ENCODE data around the gene FGGY.

The FGGY gene

DNA sequence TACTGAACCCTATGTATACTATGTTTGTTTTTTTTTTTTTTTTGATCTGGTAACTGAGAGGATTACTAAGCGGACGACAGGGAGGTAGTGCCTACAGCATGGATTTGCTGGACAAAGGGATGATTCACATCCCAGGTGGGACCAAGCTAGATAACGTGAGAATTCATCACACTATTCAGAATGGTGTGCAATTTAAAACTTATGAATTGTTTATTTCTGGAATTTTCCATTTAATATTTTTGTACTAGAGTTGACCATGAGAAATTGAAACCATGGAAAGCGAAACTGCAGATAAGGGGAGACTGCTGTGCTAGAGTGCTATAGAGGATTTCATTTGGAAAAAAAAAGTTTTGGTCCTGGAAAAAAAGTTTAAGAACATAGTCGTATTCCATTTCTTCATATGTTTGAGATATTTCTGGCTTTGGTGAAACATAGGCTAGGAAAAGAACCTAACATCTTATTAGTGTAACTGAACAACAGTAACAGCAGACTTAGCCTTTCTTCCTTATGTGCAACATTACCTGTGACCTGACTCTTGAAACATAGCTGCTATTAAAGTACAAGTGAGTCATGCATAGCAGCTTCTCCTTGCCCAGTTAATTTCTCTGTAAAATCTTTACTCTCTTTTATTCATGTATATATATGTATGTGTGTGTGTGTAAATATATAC, 202.5 kb downstream of the FGGY start:
- ChIA-PET CTCF (interaction anchor here (1.4 kb wide), 1 partner anchor 200 kb away, joined by 3 read pairs; no protein-coding TSS in a partner anchor), POLR2A (interaction anchor here (0.7 kb wide), 1 partner anchor 93 kb away, joined by 3 read pairs; no protein-coding TSS in a partner anchor)
- WGBS (ENCODE audit: insufficient coverage) = 100% methylated on average over 2 of the region's 5 CpGs

GRCh38 chr1:59499943-59500569, 203.2 kb downstream of the FGGY start:
- Histone ChIP-seq H3K27me3 (replicated peaks in 2 of 5; ENCODE audit: control insufficient read depth in 4 of 5, insufficient read depth in 5 of 5, low read length in 4 of 5) (no peaks in the 10 kb centered on the region), H3K9me3 (ENCODE audit: control extremely low read depth in 1 of 5, control insufficient read depth in 4 of 5, insufficient read depth in 2 of 5, low read depth in 1 of 5, low read length in 4 of 5) (peaks cover 0 to 3% (median 0%) of the 10 kb centered on the region in 5 experiments), H3K27ac (ENCODE audit: insufficient read depth in 1 of 2, low read depth in 1 of 2, low read length in 2 of 2, poor library complexity in 1 of 2, severe bottlenecking in 2 of 2) (no peak overlapping the region), H3K36me3 (ENCODE audit: control insufficient read depth in 4 of 4, insufficient read depth in 4 of 4, low read length in 3 of 4) (no peaks in the 10 kb centered on the region), H3K4me1 (ENCODE audit: control extremely low read depth in 1 of 4, control insufficient read depth in 4 of 4, insufficient read depth in 4 of 4, low read length in 3 of 4) (no peaks in the 10 kb centered on the region), H3K4me3 (ENCODE audit: control insufficient read depth in 1 of 7, extremely low read depth in 1 of 7, insufficient read depth in 4 of 7, low read depth in 2 of 7, low read length in 6 of 7) (no peak overlapping the region)
- CTCF ChIA-PET = no interaction called here
- POLR2A ChIA-PET = no interaction called here
- no CpG with 5 or more reads among the region's 4 CpGs for WGBS (ENCODE audit: insufficient coverage)
- DNase-seq = no peak

More for the DNA sequence above, 202.5 kb downstream of the FGGY start:
- Histone ChIP-seq H3K27me3 (replicated peaks in 2 of 5; ENCODE audit: control insufficient read depth in 4 of 5, insufficient read depth in 5 of 5, low read length in 4 of 5) (no peaks in the 10 kb centered on the region), H3K9me3 (ENCODE audit: control extremely low read depth in 1 of 5, control insufficient read depth in 4 of 5, insufficient read depth in 2 of 5, low read depth in 1 of 5, low read length in 4 of 5) (peaks cover 0 to 3% (median 0%) of the 10 kb centered on the region in 5 experiments), H3K4me3 (ENCODE audit: control insufficient read depth in 1 of 7, extremely low read depth in 1 of 7, insufficient read depth in 4 of 7, low read depth in 2 of 7, low read length in 6 of 7) (no peak overlapping the region), H3K4me1 (ENCODE audit: control extremely low read depth in 1 of 4, control insufficient read depth in 4 of 4, insufficient read depth in 4 of 4, low read length in 3 of 4) (no peaks in the 10 kb centered on the region), H3K36me3 (ENCODE audit: control insufficient read depth in 4 of 4, insufficient read depth in 4 of 4, low read length in 3 of 4) (no peaks in the 10 kb centered on the region), H3K27ac (ENCODE audit: insufficient read depth in 1 of 2, low read depth in 1 of 2, low read length in 2 of 2, poor library complexity in 1 of 2, severe bottlenecking in 2 of 2) (no peak overlapping the region)
- DNase-seq = no peak

- peaks cover 0 to 4% (median 0%) of the 10 kb centered on the region in 5 experiments for H3K9me3 ChIP-seq (ENCODE audit: control extremely low read depth in 1 of 5, control insufficient read depth in 4 of 5, insufficient read depth in 2 of 5, low read depth in 1 of 5, low read length in 4 of 5)
- ChIA-PET CTCF (no interaction called here), POLR2A (no interaction called here)
- H3K27me3 ChIP-seq (replicated peaks in 2 of 5; ENCODE audit: control insufficient read depth in 4 of 5, insufficient read depth in 5 of 5, low read length in 4 of 5) = no peaks in the 10 kb centered on the region
- H3K4me1 ChIP-seq (ENCODE audit: control extremely low read depth in 1 of 4, control insufficient read depth in 4 of 4, insufficient read depth in 4 of 4, low read length in 3 of 4) = no peaks in the 10 kb centered on the region
- DNase-seq = peak in 1 of 3 donors; percentile 10
- no peak overlapping the region for H3K4me3 ChIP-seq (ENCODE audit: control insufficient read depth in 1 of 7, extremely low read depth in 1 of 7, insufficient read depth in 4 of 7, low read depth in 2 of 7, low read length in 6 of 7)
- 100% methylated on average over 1 of the region's 4 CpGs for WGBS (ENCODE audit: insufficient coverage)
- no peaks in the 10 kb centered on the region for H3K36me3 ChIP-seq (ENCODE audit: control insufficient read depth in 4 of 4, insufficient read depth in 4 of 4, low read length in 3 of 4)
- H3K27ac ChIP-seq (ENCODE audit: insufficient read depth in 1 of 2, low read depth in 1 of 2, low read length in 2 of 2, poor library complexity in 1 of 2, severe bottlenecking in 2 of 2) = no peak overlapping the region
Observed at GRCh38 chr1:59500950-59501742, 204.3 kb downstream of the FGGY start.

GRCh38 chr1:59502009-59502691, 205.3 kb downstream of the FGGY start:
- CTCF ChIA-PET = no interaction called here
- DNase-seq = no peak
- 100% methylated on average over 3 of the region's 4 CpGs for WGBS (ENCODE audit: insufficient coverage)
- POLR2A ChIA-PET = no interaction called here
- Histone ChIP-seq H3K4me1 (ENCODE audit: control extremely low read depth in 1 of 4, control insufficient read depth in 4 of 4, insufficient read depth in 4 of 4, low read length in 3 of 4) (no peaks in the 10 kb centered on the region), H3K27ac (ENCODE audit: insufficient read depth in 1 of 2, low read depth in 1 of 2, low read length in 2 of 2, poor library complexity in 1 of 2, severe bottlenecking in 2 of 2) (no peak overlapping the region), H3K9me3 (ENCODE audit: control extremely low read depth in 1 of 5, control insufficient read depth in 4 of 5, insufficient read depth in 2 of 5, low read depth in 1 of 5, low read length in 4 of 5) (peaks cover 0 to 6% (median 0%) of the 10 kb centered on the region in 5 experiments), H3K27me3 (replicated peaks in 2 of 5; ENCODE audit: control insufficient read depth in 4 of 5, insufficient read depth in 5 of 5, low read length in 4 of 5) (no peaks in the 10 kb centered on the region), H3K4me3 (ENCODE audit: control insufficient read depth in 1 of 7, extremely low read depth in 1 of 7, insufficient read depth in 4 of 7, low read depth in 2 of 7, low read length in 6 of 7) (no peak overlapping the region), H3K36me3 (ENCODE audit: control insufficient read depth in 4 of 4, insufficient read depth in 4 of 4, low read length in 3 of 4) (no peaks in the 10 kb centered on the region)

DNA sequence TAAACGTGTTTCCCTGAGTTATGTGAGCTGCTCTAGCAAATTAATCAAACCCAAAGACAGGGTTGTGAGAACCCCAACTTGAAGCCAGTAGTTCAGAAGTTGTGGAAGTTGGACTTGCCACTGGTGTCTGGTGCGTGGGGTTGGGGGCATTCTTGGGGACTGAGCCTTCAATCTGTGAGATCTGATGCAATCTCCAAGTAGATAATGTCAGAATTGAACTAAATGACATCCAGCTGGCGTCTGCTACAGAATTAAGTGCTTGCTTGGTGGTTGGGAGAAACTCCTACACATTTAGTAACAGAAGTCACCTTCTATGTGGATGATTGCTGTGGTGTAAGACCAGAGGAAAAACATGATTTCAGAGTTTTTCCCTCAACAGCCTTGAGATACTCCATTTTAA, 207.4 kb downstream of the FGGY start:
- Histone ChIP-seq H3K4me1 (ENCODE audit: control extremely low read depth in 1 of 4, control insufficient read depth in 4 of 4, insufficient read depth in 4 of 4, low read length in 3 of 4) (no peaks in the 10 kb centered on the region), H3K27me3 (replicated peaks in 2 of 5; ENCODE audit: control insufficient read depth in 4 of 5, insufficient read depth in 5 of 5, low read length in 4 of 5) (no peaks in the 10 kb centered on the region), H3K36me3 (ENCODE audit: control insufficient read depth in 4 of 4, insufficient read depth in 4 of 4, low read length in 3 of 4) (no peaks in the 10 kb centered on the region), H3K4me3 (ENCODE audit: control insufficient read depth in 1 of 7, extremely low read depth in 1 of 7, insufficient read depth in 4 of 7, low read depth in 2 of 7, low read length in 6 of 7) (no peak overlapping the region), H3K27ac (ENCODE audit: insufficient read depth in 1 of 2, low read depth in 1 of 2, low read length in 2 of 2, poor library complexity in 1 of 2, severe bottlenecking in 2 of 2) (no peak overlapping the region), H3K9me3 (ENCODE audit: control extremely low read depth in 1 of 5, control insufficient read depth in 4 of 5, insufficient read depth in 2 of 5, low read depth in 1 of 5, low read length in 4 of 5) (peaks cover 0 to 6% (median 0%) of the 10 kb centered on the region in 5 experiments)
- POLR2A ChIA-PET = no interaction called here
- no peak for DNase-seq
- 100% methylated on average over 1 of the region's 3 CpGs for WGBS (ENCODE audit: insufficient coverage)
- CTCF ChIA-PET = no interaction called here

DNA sequence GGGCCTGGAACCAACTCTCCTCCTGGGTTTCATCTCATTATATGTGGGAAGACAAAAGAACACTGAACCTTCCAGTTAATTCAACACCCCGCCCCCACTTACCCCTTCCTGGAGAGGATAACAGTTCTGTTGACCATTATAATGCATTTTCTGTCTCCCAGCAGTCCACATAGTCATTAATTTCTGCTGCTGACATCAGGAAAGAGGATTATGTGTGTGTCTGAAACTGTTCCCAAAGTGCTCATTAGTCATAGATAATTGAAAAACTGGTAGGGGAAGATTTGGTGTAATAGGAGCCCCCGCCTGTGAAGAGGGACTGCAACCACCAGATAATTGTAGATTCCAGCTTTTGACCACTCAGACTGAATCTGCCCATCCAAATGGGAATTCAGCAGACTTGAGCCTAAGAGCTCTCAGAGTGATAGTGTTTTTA, 208.7 kb downstream of the FGGY start:
- H3K36me3 ChIP-seq (ENCODE audit: control insufficient read depth in 4 of 4, insufficient read depth in 4 of 4, low read length in 3 of 4) = no peaks in the 10 kb centered on the region
- ChIA-PET POLR2A (no interaction called here), CTCF (no interaction called here)
- H3K27me3 ChIP-seq (replicated peaks in 2 of 5; ENCODE audit: control insufficient read depth in 4 of 5, insufficient read depth in 5 of 5, low read length in 4 of 5) = no peaks in the 10 kb centered on the region
- no peak for DNase-seq
- no CpG with 5 or more reads among the region's 2 CpGs for WGBS (ENCODE audit: insufficient coverage)
- no peak overlapping the region for H3K27ac ChIP-seq (ENCODE audit: insufficient read depth in 1 of 2, low read depth in 1 of 2, low read length in 2 of 2, poor library complexity in 1 of 2, severe bottlenecking in 2 of 2)
- H3K4me1 ChIP-seq (ENCODE audit: control extremely low read depth in 1 of 4, control insufficient read depth in 4 of 4, insufficient read depth in 4 of 4, low read length in 3 of 4) = no peaks in the 10 kb centered on the region
- no peak overlapping the region for H3K4me3 ChIP-seq (ENCODE audit: control insufficient read depth in 1 of 7, extremely low read depth in 1 of 7, insufficient read depth in 4 of 7, low read depth in 2 of 7, low read length in 6 of 7)
- H3K9me3 ChIP-seq (ENCODE audit: control extremely low read depth in 1 of 5, control insufficient read depth in 4 of 5, insufficient read depth in 2 of 5, low read depth in 1 of 5, low read length in 4 of 5) = peaks cover 0 to 6% (median 0%) of the 10 kb centered on the region in 5 experiments
